Activated naive CD4-positive, alpha-beta T cell treated with anti-CD3 and anti-CD28 coated beads for 36 hours (primary cell): Measurements from ENCODE around the gene MACROH2A2. TPM values are rescaled to one million over a fixed set of nuclear protein-coding genes. Genes with fewer than 3 reads are reported as not detected.
"Not testable (repeated sequence)": the region's sequence is repeated elsewhere in the genome, so short reads cannot be mapped to it uniquely, and the experiment has no call there.

ENCODE experiments used
- CTCF ChIA-PET: fragments of 350-600 bp; sonication (Branson Sonifier 250); formaldehyde crosslinking; loops from one replicate; lab custom pipeline; 2021; ENCODE audit warnings: antibody characterized with exemption; lab: Charles Lee
- DNase-seq: peaks from one replicate; pipeline ENCODE4 v3.0.0-alpha.2; 2020
- H3K27ac Mint-ChIP-seq: one replicate; pipeline ENCODE4 v1.8.0; 2021; ENCODE audit warnings: mild to moderate bottlenecking, mixed read lengths
- H3K27me3 Mint-ChIP-seq: one replicate; pipeline ENCODE4 v1.8.0; 2021; ENCODE audit warnings: low read depth, mixed read lengths
- H3K36me3 Mint-ChIP-seq: one replicate; pipeline ENCODE4 v1.8.0; 2021; ENCODE audit warnings: low read depth, mixed read lengths
- H3K4me1 Mint-ChIP-seq: one replicate; pipeline ENCODE4 v1.8.0; 2021; ENCODE audit warnings: low read depth, mixed read lengths
- H3K4me3 Mint-ChIP-seq: one replicate; pipeline ENCODE4 v1.8.0; 2021; ENCODE audit warnings: mild to moderate bottlenecking, moderate library complexity, mixed read lengths
- H3K9me3 Mint-ChIP-seq: one replicate; pipeline ENCODE4 v1.8.0; 2021; ENCODE audit warnings: mixed read lengths
- intact Hi-C: fragments of 100-400 bp; cut with micrococcal nuclease; formaldehyde crosslinking; loops from one replicate; pipeline ENCODE4 v1.15.1; 2023
- total RNA-seq, 2 experiments: library from RNA; stranded (reverse); gene quantifications; one replicate each; pipeline ENCODE4 v1.2.3, GENCODE V29; 2021

MACROH2A2 gene
- total RNA-seq, 2 experiments from 2014 or later: 2.7 to 3.2 TPM

DNA sequence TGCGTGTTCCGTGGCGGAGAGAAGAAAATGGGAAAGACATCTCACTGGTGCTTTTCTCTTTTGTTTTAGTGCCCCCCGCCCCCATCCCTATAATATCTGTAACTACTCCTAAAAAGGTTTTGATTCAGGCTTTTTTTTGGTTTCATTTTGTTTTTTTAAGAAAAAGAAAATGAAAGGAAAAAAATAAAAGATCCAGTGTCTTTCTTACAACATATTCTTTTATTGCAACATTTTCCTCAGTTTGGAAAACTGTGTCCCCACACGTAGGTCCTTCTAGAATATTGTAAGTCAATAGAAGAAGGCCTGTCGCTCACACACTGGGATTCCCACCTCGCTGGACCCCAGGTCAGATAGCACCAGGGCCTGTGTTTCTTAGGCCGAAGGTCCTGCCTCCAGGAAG lies 59.4 kb downstream of the MACROH2A2 start:
- intact Hi-C loops: no loop called here
- no peaks in the 10 kb centered on the region for H3K27me3 Mint-ChIP-seq
- H3K4me1 Mint-ChIP-seq: peaks cover 6% of the 10 kb centered on the region
- peak overlapping the region; percentile 13 for H3K27ac Mint-ChIP-seq
- H3K36me3 Mint-ChIP-seq: peaks cover 6% of the 10 kb centered on the region
- H3K9me3 Mint-ChIP-seq: no peaks in the 10 kb centered on the region
- DNase-seq: no peak
- CTCF ChIA-PET: no interaction called here
- no peak overlapping the region for H3K4me3 Mint-ChIP-seq

DNA sequence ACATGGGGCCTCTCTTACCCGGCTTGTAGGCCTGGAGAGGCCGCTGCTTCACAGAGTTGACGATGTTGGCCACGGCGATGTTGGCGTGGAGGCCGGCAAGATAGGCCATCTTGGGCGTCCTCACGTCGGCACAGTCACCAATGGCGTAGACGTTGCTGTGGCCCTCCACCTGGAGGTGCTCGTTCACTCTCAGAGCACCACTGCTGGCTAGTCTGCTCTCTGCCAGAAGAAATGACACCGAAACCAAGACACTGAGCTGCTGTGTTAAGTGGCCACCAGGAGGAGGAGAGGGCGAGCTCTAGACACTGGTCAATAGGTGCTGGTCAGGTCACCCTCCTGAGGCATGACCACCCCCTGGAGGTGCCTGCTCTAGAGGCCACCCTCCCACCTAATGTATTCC lies 62.3 kb downstream of the MACROH2A2 start:
- no peaks in the 10 kb centered on the region for H3K27me3 Mint-ChIP-seq
- H3K36me3 Mint-ChIP-seq: peaks cover 6% of the 10 kb centered on the region
- no peaks in the 10 kb centered on the region for H3K9me3 Mint-ChIP-seq
- peaks cover 6% of the 10 kb centered on the region for H3K4me1 Mint-ChIP-seq
- no peak overlapping the region for H3K4me3 Mint-ChIP-seq
- H3K27ac Mint-ChIP-seq: no peak overlapping the region
- CTCF ChIA-PET: interaction anchor here (0.7 to 6.6 kb wide), 13 partner anchors 10 to 288 kb away, joined by 3 to 69 read pairs (median 12); partner anchors contain the start of gene TYSND1
- intact Hi-C loops: no loop called here
- no peak for DNase-seq

DNA sequence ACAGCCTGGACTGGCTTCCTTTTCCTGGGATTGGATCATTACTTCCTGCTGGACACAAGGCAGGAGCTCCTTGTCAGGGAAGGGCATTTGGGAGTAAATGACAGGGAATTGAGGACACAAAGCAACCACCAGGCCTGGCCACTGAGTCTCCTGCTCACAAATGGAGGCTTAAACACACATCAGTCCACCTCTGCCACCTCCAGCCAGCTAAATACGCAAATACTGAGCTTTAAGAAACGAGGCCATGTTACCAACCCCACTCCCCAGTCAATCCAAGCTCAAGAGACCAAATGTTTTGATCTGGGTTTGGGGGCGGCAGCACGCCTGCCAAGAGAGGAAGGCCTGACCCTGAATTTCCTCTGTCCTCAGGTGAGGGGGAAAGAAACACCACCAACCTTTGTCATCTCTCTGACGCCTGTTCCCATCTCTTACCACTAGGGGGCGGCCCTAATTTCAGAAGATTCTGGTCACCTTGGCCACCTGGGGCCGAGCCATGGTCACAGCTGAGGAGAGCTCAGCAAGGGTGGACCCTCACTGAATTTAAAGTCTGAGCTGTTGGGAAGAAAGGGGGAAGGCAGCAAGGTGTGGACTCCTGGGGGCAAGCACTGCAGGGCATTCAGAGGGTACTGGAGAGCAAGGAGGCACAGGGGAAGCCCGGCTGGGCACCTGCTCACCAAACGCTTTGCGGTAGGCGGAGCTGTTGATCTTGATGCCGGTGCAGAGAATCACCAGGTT lies 63.5 kb downstream of the MACROH2A2 start:
- Mint-ChIP-seq H3K4me1 (peaks cover 6% of the 10 kb centered on the region), H3K4me3 (no peak overlapping the region), H3K27me3 (no peaks in the 10 kb centered on the region), H3K36me3 (peaks cover 6% of the 10 kb centered on the region), H3K9me3 (no peaks in the 10 kb centered on the region), H3K27ac (no peak overlapping the region)
- peak; percentile 70 for DNase-seq
- intact Hi-C loops: loop anchor here (1.0 kb wide), 1 partner anchor 30 kb away; the partner anchor contains the start of gene TYSND1
- CTCF ChIA-PET: interaction anchor here (0.6 to 6.6 kb wide), 41 partner anchors 9 to 330 kb away, joined by 3 to 69 read pairs (median 4); partner anchors contain the start of genes SAR1A and TYSND1

DNA sequence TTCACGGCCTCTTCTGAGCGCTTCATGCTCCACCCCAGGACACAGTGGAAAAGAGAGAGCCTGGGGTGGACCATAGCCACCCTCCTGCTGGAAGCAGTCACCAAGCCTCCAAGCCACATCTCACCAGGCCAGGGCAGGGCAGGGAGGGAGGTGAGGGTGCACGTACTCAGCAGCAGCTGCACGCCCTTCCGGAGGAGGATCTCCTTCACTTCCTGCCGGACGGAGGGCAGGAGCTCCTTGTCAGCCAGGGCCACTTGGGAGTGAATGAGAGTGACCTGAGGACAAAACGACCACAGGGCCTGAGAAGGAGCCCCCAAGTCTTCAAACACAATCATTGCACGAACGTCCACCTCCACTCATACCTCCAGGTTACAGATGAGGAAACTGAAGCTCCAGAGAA lies 65.0 kb downstream of the MACROH2A2 start:
- no peaks in the 10 kb centered on the region for H3K27me3 Mint-ChIP-seq
- H3K9me3 Mint-ChIP-seq: no peaks in the 10 kb centered on the region
- no peak for DNase-seq
- intact Hi-C loops: no loop called here
- peaks cover 6% of the 10 kb centered on the region for H3K4me1 Mint-ChIP-seq
- H3K4me3 Mint-ChIP-seq: no peak overlapping the region
- H3K36me3 Mint-ChIP-seq: peaks cover 3% of the 10 kb centered on the region
- no peak overlapping the region for H3K27ac Mint-ChIP-seq
- CTCF ChIA-PET: interaction anchor here (0.7 to 6.6 kb wide), 9 partner anchors 10 to 247 kb away, joined by 3 to 69 read pairs (median 12); partner anchors contain the start of gene TYSND1

DNA sequence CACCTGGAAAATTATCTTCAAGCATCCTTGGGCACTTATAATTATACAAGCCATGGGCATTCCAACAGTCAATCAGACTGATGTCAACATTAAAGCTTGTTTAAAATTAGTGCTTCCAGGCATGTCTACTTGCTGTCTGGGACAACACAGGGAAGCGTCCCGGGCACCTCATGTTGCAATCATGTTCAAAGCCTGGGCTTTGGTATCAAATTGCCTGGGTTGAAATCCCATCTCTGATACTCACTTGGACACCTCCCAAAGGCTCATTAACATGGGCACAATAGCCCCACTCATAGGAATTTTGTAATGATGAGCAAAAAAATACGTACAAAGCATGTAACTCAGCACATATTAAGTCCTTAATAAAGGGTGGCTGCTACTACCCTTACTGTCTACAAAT lies 65.5 kb downstream of the MACROH2A2 start:
- Mint-ChIP-seq H3K4me1 (peaks cover 6% of the 10 kb centered on the region), H3K27ac (no peak overlapping the region), H3K4me3 (no peak overlapping the region), H3K27me3 (no peaks in the 10 kb centered on the region), H3K9me3 (no peaks in the 10 kb centered on the region), H3K36me3 (no peaks in the 10 kb centered on the region)
- CTCF ChIA-PET: interaction anchor here (1.0 to 6.6 kb wide), 5 partner anchors 11 to 72 kb away, joined by 3 to 69 read pairs (median 12); partner anchors contain the start of gene TYSND1
- intact Hi-C loops: no loop called here
- no peak for DNase-seq

DNA sequence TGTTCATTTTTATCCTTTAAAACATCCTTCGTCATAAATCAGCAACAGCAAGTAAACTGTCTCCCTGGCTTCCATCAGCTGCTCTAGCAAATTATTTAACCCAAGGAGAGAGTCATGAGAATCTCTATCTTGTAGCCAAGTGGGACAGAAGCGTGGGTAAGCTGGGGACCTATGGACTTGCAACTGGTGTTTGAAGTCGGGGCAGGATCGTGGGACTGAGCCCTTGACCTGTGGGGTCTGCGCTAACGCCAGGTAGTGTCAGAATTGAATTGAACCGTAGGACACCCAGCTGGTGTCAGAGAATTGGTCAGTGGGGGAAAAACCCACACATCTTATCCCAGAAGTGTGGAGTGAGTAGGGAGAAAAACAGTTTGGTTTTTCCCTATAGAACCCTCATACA lies 66.6 kb downstream of the MACROH2A2 start:
- H3K36me3 Mint-ChIP-seq: no peaks in the 10 kb centered on the region
- CTCF ChIA-PET: interaction anchor here (0.6 to 6.6 kb wide), 5 partner anchors 10 to 242 kb away, joined by 3 to 69 read pairs (median 3); partner anchors contain the start of gene TYSND1

DNA sequence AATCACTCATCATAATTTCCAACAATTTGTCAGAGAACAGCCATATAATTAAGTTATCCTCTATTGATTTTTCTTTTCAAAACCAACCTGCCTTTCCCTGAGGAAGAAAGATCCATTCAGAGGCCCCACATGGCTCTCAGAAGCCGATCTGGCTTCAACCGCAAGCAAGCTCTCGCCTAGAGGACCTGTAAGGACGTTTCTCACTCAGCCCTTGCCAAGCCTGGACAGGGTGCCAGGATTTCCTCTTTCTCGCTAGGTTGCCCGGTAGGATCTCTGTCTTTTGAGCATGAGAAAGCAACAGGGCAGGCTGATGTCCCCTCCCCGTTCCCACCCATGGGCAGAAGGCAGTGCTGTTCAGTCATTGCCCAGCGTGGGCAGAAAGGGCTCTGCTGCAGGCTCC lies 67.0 kb downstream of the MACROH2A2 start:
- Mint-ChIP-seq H3K4me1 (peaks cover 6% of the 10 kb centered on the region), H3K36me3 (no peaks in the 10 kb centered on the region), H3K27me3 (no peaks in the 10 kb centered on the region), H3K27ac (no peak overlapping the region), H3K9me3 (no peaks in the 10 kb centered on the region), H3K4me3 (no peak overlapping the region)
- intact Hi-C loops: no loop called here
- no peak for DNase-seq
- CTCF ChIA-PET: interaction anchor here (0.8 to 1.2 kb wide), 2 partner anchors 48 to 245 kb away, joined by 3 read pairs; no protein-coding TSS in a partner anchor

More for the DNA sequence above, 66.6 kb downstream of the MACROH2A2 start:
- Mint-ChIP-seq H3K9me3 (no peaks in the 10 kb centered on the region), H3K27me3 (no peaks in the 10 kb centered on the region), H3K4me1 (peaks cover 6% of the 10 kb centered on the region), H3K27ac (no peak overlapping the region), H3K4me3 (no peak overlapping the region)
- DNase-seq: no peak
- intact Hi-C loops: no loop called here

DNA sequence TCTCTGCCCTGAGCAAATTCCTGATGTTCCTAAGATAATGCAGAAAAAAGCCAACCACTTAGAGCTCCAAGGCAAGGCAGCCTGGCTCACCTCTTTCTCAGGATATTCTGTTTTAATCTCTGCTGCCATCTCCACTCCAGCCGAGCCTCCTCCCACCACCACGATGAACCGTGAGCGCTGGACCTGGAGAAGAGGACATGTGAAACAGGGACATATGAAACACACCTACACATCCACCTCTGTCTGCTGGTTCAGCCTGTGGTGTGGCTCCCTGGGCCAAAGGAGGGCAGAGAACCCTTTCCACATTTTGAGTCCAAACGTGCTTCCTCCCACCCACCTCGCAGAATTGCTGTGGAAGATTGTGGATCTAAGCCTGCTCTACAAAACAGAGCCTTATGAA lies 67.8 kb downstream of the MACROH2A2 start:
- DNase-seq: no peak

DNA sequence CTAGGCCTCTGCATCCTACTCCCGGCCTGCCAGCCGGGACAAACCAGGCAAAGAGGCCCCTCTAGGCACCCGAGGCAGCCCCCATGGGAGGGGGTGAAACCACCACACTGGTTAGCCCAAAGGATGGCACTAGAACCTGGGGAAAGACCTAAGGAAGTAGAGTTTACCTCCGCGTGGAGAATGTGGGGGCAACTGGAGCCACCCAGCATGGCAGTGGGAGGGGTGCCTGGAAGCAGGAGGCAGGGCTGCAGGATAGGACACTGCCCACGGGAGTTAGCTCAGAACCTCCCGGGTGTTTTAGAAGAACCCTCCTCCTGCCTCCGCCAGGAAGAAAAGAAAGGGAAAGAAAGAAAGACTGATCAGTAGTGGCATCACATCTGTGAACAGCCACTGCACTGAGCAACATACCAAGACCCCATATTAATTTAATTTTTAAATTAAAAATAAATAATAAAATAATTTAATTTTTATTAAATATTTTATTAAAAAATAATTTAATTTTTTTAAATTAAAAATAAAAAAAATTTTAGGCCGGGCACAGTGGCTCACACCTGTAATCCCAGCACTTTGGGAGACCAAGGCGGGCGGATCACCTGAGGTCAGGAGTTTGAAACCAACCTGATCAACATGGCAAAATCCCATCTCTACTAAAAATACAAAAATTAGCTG lies 68.8 kb downstream of the MACROH2A2 start:
- Mint-ChIP-seq H3K27ac (no peak overlapping the region), H3K4me3 (no peak overlapping the region), H3K36me3 (no peaks in the 10 kb centered on the region), H3K9me3 (no peaks in the 10 kb centered on the region), H3K4me1 (peaks cover 2% of the 10 kb centered on the region), H3K27me3 (no peaks in the 10 kb centered on the region)
- CTCF ChIA-PET: interaction anchor here (0.6 kb wide), 1 partner anchor 21 kb away, joined by 3 read pairs; no protein-coding TSS in a partner anchor
- no peak for DNase-seq
- intact Hi-C loops: loop anchor here (1.0 kb wide), 1 partner anchor 21 kb away; no protein-coding TSS in a partner anchor

More for the DNA sequence above, 67.8 kb downstream of the MACROH2A2 start:
- Mint-ChIP-seq H3K27me3 (no peaks in the 10 kb centered on the region), H3K27ac (no peak overlapping the region), H3K36me3 (no peaks in the 10 kb centered on the region), H3K9me3 (no peaks in the 10 kb centered on the region), H3K4me1 (peaks cover 6% of the 10 kb centered on the region), H3K4me3 (no peak overlapping the region)
- CTCF ChIA-PET: no interaction called here
- intact Hi-C loops: no loop called here

DNA sequence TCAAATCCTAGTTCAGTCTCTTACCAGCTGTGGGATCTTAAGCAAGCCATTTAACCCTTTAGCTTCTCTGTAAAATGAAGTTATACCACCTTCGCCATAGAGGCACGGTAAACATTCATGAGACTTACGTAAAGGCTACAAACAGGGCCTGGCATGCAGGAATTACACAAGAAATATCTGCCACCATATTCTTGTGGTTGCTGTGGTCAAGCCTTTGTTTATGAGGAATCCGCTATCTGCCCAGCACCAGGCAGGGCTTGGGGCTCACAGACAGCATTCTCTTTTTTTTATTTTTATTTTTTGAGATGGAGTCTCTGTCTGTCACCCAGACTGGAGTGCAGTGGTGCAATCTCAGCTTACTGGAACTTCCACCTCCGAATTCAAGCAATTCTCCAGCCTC lies 70.1 kb downstream of the MACROH2A2 start:
- Mint-ChIP-seq H3K27ac (no peak overlapping the region), H3K36me3 (no peaks in the 10 kb centered on the region), H3K9me3 (no peaks in the 10 kb centered on the region), H3K27me3 (no peaks in the 10 kb centered on the region), H3K4me1 (no peaks in the 10 kb centered on the region), H3K4me3 (no peak overlapping the region)
- no peak for DNase-seq
- CTCF ChIA-PET: no interaction called here
- intact Hi-C loops: no loop called here

DNA sequence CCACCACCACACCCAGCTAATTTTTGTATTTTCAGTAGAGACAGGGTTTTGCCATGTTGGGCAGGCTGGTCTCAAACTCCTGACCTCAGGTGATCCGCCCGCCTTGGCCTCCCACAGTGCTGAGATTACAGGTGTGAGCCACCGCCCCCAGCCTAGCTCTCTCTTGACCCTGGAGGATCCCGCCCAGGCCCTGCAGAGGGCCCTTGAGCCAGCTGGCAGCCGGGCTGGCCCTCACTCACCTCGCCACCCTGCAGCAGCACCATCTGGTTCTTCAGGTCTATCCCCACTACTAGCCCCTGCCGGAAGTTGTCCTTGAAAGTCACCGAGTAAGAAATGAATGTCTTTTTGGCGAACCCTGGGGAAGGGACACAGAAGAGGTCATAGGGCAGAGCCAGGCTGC lies 70.5 kb downstream of the MACROH2A2 start:
- H3K36me3 Mint-ChIP-seq, H3K9me3 Mint-ChIP-seq, H3K27ac Mint-ChIP-seq, CTCF ChIA-PET, H3K27me3 Mint-ChIP-seq, DNase-seq, intact Hi-C loops, H3K4me1 Mint-ChIP-seq, H3K4me3 Mint-ChIP-seq: not testable (repeated sequence)

DNA sequence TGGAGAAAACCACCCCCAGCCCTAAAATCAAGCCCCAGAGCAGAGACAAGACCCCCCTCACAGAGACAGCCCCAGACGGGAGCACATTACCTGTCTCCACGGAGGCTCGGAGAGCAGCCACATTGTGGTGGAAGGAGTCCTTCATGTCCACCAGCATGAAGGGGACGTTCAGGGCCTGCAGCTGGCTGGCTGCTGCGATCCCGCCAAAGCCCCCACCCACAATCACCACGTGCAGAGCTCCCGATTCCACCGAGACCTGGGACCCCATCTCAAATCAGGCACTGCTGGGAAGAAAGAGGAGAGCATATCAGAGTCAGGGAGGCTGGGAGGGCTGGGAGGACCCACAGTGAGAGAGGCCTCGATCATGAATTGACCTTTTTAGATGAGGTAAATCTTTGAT lies 71.2 kb downstream of the MACROH2A2 start:
- H3K27ac Mint-ChIP-seq: no peak overlapping the region
- H3K4me3 Mint-ChIP-seq: no peak overlapping the region
- no peaks in the 10 kb centered on the region for H3K9me3 Mint-ChIP-seq
- CTCF ChIA-PET: interaction anchor here (3.8 kb wide), 1 partner anchor 8 kb away, joined by 15 read pairs; no protein-coding TSS in a partner anchor
- H3K36me3 Mint-ChIP-seq: no peaks in the 10 kb centered on the region
- DNase-seq: no peak
- H3K4me1 Mint-ChIP-seq: no peaks in the 10 kb centered on the region
- intact Hi-C loops: no loop called here
- H3K27me3 Mint-ChIP-seq: no peaks in the 10 kb centered on the region
